HepG2 (cell line): ENCODE measurements around the gene NDEL1. TPM values are rescaled to one million over a fixed set of nuclear protein-coding genes. Genes with fewer than 3 reads are reported as not detected.

Experiments used
- ATAC-seq: fragments of 200-7000 bp; cut with Tn5 transposase; 3 replicates; pipeline ENCODE4 v1.9.1; 2020; ENCODE audit warnings: mild to moderate bottlenecking, moderate library complexity
- BruUV-seq: library from RNA; stranded (reverse); fragments of 400-500 nt; replicated peaks from 2 replicates; lab custom pipeline; 2021; lab: Mats Ljungman, UMichigan
- CTCF ChIA-PET: fragments of 300-600 bp; formaldehyde crosslinking; extraction: SDS; loops from one replicate; lab custom pipeline; 2021; ENCODE audit warnings: low total read pairs, inconsistent platforms, low intra/inter-chr PET ratio; lab: Yijun Ruan, JAX
- POLR2A ChIA-PET: fragments of 350-600 bp; sonication (Branson Sonifier 250); formaldehyde crosslinking; loops from one replicate; lab custom pipeline; 2020; ENCODE audit warnings: antibody characterized with exemption, inconsistent platforms; lab: Yijun Ruan, JAX
- DNase-seq: peaks from one replicate; pipeline ENCODE4 v3.0.0-alpha.2; 2015; ENCODE audit warnings: low spot score
- FAIRE-seq: peaks from 3 replicates; lab custom pipeline; 2011; peaks lifted over from hg19 to GRCh38; lab: Jason Lieb, UNC
- H2AFZ ChIP-seq: one replicate; pipeline ENCODE4 v1.6.1; 2011; ENCODE audit warnings: low read length, inconsistent platforms
- H3K27ac ChIP-seq: fragments of 300-600 bp; 3 replicates; pipeline ENCODE4 v1.8.0; 2011; ENCODE audit warnings: mixed run types, mild to moderate bottlenecking, mixed read lengths, low read length, inconsistent platforms; ENCODE audit not compliant: insufficient read depth; ENCODE audit errors: extremely low read length
- H3K27me3 ChIP-seq, 2 experiments: fragments of 200-600 bp in 1 of 2; 2 replicates in 1 of 2; 3 replicates in 1 of 2; pipeline versions ENCODE4 v1.6.0 to v1.8.0; 2011; ENCODE audit warnings: low read length in 2 of 2, mild to moderate bottlenecking in 2 of 2, moderate library complexity in 2 of 2, inconsistent platforms in 1 of 2; ENCODE audit not compliant: insufficient read depth in 2 of 2, control insufficient read depth in 1 of 2
- H3K36me3 ChIP-seq, 2 experiments: fragments of 200-600 bp in 1 of 2; replicated peaks in 1 of 2; 2 replicates in 1 of 2; 3 replicates in 1 of 2; pipeline versions ENCODE4 v1.5.1 to v1.8.0; 2011; ENCODE audit warnings: low read length in 2 of 2, inconsistent platforms in 1 of 2; ENCODE audit not compliant: insufficient read depth in 2 of 2, control insufficient read depth in 1 of 2
- H3K4me1 ChIP-seq: 2 replicates; pipeline ENCODE4 v1.5.1; 2012; ENCODE audit warnings: low read length, inconsistent platforms; ENCODE audit not compliant: insufficient read depth
- H3K4me2 ChIP-seq: 2 replicates; pipeline ENCODE4 v1.6.0; 2011; ENCODE audit warnings: low read depth, low read length, inconsistent platforms
- H3K4me3 ChIP-seq, 3 experiments: fragments of 200-600 bp in 1 of 3; sonication (generic), shearing (Covaris generic) in 1 of 3; replicated peaks in 1 of 3; 2 replicates each; pipeline ENCODE4 v1.5.1; 2011 to 2016; ENCODE audit warnings: low read length in 3 of 3, inconsistent platforms in 2 of 3, low read depth in 2 of 3, mild to moderate bottlenecking in 2 of 3, control low read depth in 1 of 3, mixed read lengths in 1 of 3; ENCODE audit not compliant: insufficient read depth in 1 of 3
- H3K79me2 ChIP-seq: one replicate; pipeline ENCODE4 v1.6.1; 2011; ENCODE audit warnings: low read length, inconsistent platforms; ENCODE audit not compliant: insufficient read depth
- H3K9ac ChIP-seq: 2 replicates; pipeline ENCODE4 v1.6.0; 2011; ENCODE audit warnings: mild to moderate bottlenecking, low read depth, low read length, inconsistent platforms; ENCODE audit not compliant: insufficient read depth
- H3K9me3 ChIP-seq: 2 replicates; pipeline ENCODE4 v1.5.1; 2012; ENCODE audit warnings: mild to moderate bottlenecking, low read length
- H4K20me1 ChIP-seq: 2 replicates; pipeline ENCODE4 v1.6.0; 2011; ENCODE audit warnings: inconsistent platforms, mild to moderate bottlenecking, low read length, moderate library complexity; ENCODE audit not compliant: insufficient read depth
- FOSL1 ChIP-seq: sonication (generic); formaldehyde crosslinking; IDR thresholded peaks from 2 replicates; pipeline ENCODE4 v1.9.0; 2021; ENCODE audit warnings: missing genetic modification reagents, borderline replicate concordance
- FOSL2 ChIP-seq: sonication (generic); formaldehyde crosslinking; IDR thresholded peaks from 2 replicates; pipeline ENCODE4 v1.4.0; 2020; ENCODE audit warnings: missing genetic modification reagents
- GABPB1 ChIP-seq: IDR thresholded peaks from 2 replicates; pipeline ENCODE4 v1.6.1; 2016; ENCODE audit warnings: mild to moderate bottlenecking, missing genetic modification reagents, moderate library complexity, missing compliant biosample characterization
- HNRNPL ChIP-seq: fragments of 200-400 bp; formaldehyde crosslinking; IDR thresholded peaks from 2 replicates; pipeline ENCODE4 v1.6.1; 2017; ENCODE audit warnings: mild to moderate bottlenecking, low read depth, low read length
- MAFG ChIP-seq: sonication (generic); formaldehyde crosslinking; IDR thresholded peaks from 2 replicates; pipeline ENCODE4 v1.5.1; 2020; ENCODE audit warnings: mild to moderate bottlenecking, missing genetic modification reagents
- NFE2 ChIP-seq: sonication (generic); formaldehyde crosslinking; IDR thresholded peaks from 2 replicates; pipeline ENCODE4 v1.4.0; 2020; ENCODE audit warnings: missing genetic modification reagents
- NFE2L1 ChIP-seq: sonication (generic); formaldehyde crosslinking; IDR thresholded peaks from 2 replicates; pipeline ENCODE4 v1.4.0; 2020; ENCODE audit warnings: missing genetic modification reagents, mild to moderate bottlenecking, borderline replicate concordance
- NR2F2 ChIP-seq: IDR thresholded peaks from 2 replicates; pipeline ENCODE4 v1.6.1; 2012; ENCODE audit warnings: low read depth, inconsistent platforms, borderline replicate concordance
- NRL ChIP-seq: sonication (generic); formaldehyde crosslinking; IDR thresholded peaks from 2 replicates; pipeline ENCODE4 v1.5.0; 2020; ENCODE audit warnings: missing genetic modification reagents, mild to moderate bottlenecking, moderate library complexity, borderline replicate concordance
- REL ChIP-seq: sonication (generic); formaldehyde crosslinking; conservative IDR thresholded peaks from 2 replicates; pipeline ENCODE4 v1.8.0; 2022; ENCODE audit warnings: mild to moderate bottlenecking, missing genetic modification reagents, moderate library complexity
- SRSF4 ChIP-seq: fragments of 200-400 bp; formaldehyde crosslinking; IDR thresholded peaks from one replicate; pipeline ENCODE4 v1.6.1; 2018; ENCODE audit warnings: mild to moderate bottlenecking, low read depth, low read length, moderate library complexity; ENCODE audit not compliant: poor library complexity, severe bottlenecking
- ZNF670 ChIP-seq: sonication (generic); formaldehyde crosslinking; IDR thresholded peaks from 2 replicates; pipeline ENCODE4 v1.8.0; 2022; ENCODE audit warnings: mild to moderate bottlenecking, missing genetic modification reagents, borderline replicate concordance
- WGBS: methylation state at CpG from one replicate; pipeline ENCODE4 v1.1.6; 2017; ENCODE audit warnings: low lambda C conversion rate; 5-methylcytosine and 5-hydroxymethylcytosine counted together
- in situ Hi-C: cut with HindIII; loops from 2 replicates; pipeline ENCODE4 v1.10.0; 2017; ENCODE audit warnings: low pct_unique_long_range_greater_than_20kb; ENCODE audit not compliant: extremely low pct_ligation_motif_present
- intact Hi-C: fragments of 100-400 bp; cut with micrococcal nuclease; formaldehyde crosslinking; loops from one replicate; pipeline ENCODE4 v1.10.0; 2022; ENCODE audit not compliant: unreplicated experiment
- polyA plus RNA-seq, 8 experiments: library from polyadenylated mRNA; depleted of rRNA in 3 of 8; stranded (reverse) in 7 of 8; unstranded in 1 of 8; fragments of >200 nt; fragmentation: Illumina TruSeq in 4 of 8; extraction: Trizol in 4 of 8; gene quantifications; 2 replicates each; pipeline versions ENCODE4 v1.2.1 to v1.2.3, GENCODE V29; 2011 to 2016; ENCODE audit warnings: low read depth in 4 of 8, missing spikeins in 1 of 8, mixed read lengths in 1 of 8; ENCODE audit not compliant: insufficient read depth in 1 of 8
- total RNA-seq, 5 experiments: library from RNA; depleted of rRNA; stranded (reverse); fragments of >200 nt; fragmentation: Illumina TruSeq; extraction: Trizol; gene quantifications; 2 replicates each; pipeline ENCODE4 v1.2.3, GENCODE V29; 2016; ENCODE audit warnings: low read depth in 1 of 5
- TF ChIP-seq, protein P1 (sequence below): sonication (generic); formaldehyde crosslinking; IDR thresholded peaks from 2 replicates; pipeline ENCODE4 v1.5.0; 2020; ENCODE audit warnings: missing genetic modification reagents, mild to moderate bottlenecking, borderline replicate concordance
- TF ChIP-seq, protein P2 (sequence below): sonication (generic); formaldehyde crosslinking; IDR thresholded peaks from 2 replicates; pipeline ENCODE4 v1.5.1; 2020; ENCODE audit warnings: mild to moderate bottlenecking, missing genetic modification reagents, moderate library complexity
- TF ChIP-seq, protein P3 (sequence below): sonication (generic); formaldehyde crosslinking; IDR thresholded peaks from 2 replicates; pipeline ENCODE4 v1.9.0; 2022; ENCODE audit warnings: low read depth, missing genetic modification reagents

The NDEL1 gene
- total and polyA plus RNA-seq, 2 of the 13 experiments (the other 11 are each of a cell fraction or from before 2014, with no cell fraction given) = 59.8 to 153 TPM

DNA sequence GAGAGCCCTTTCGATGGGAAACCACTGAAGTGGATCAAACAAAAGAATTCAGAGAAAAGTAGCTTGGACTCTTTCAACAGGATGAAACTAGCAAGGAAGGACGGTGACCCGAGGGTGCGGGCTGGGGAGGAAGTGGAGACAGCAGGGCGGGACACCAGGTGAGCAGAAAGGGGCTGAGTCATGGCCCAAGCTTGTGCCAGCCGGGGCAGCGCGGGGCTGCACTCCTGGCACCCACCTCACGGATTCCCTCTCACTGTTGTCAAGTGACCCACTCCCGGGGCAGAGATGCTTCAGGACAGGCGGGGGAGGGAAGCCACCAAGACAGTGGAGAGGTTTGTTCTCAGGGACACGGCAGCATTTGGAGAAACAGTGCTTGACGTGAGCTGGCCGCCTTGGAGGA is 27.3 kb upstream of the NDEL1 start:
- WGBS = 10% methylated on average over 14 of the region's 14 CpGs
- ChIA-PET CTCF (no interaction called here), POLR2A (interaction anchor here (0.7 to 3.2 kb wide), 3 partner anchors 25 to 27 kb away, joined by 3 to 16 read pairs (median 7); partner anchors contain the start of gene NDEL1)
- Histone ChIP-seq H3K36me3 (no peaks in the 10 kb centered on the region), H3K4me2 (peak overlapping the region; percentile 82), H3K9ac (peak overlapping the region; percentile 49), H2AFZ (peak overlapping the region; percentile 31), H4K20me1 (no peaks in the 10 kb centered on the region), H3K27ac (no peak overlapping the region), H3K4me3 (peak overlapping the region; percentile 21 to 65 (median 47); a peak in 5 of 6 replicates), H3K79me2 (no peaks in the 10 kb centered on the region), H3K4me1 (peaks cover 69% of the 10 kb centered on the region), H3K27me3 (no peaks in the 10 kb centered on the region), H3K9me3 (no peaks in the 10 kb centered on the region)
- no TSS peak for BruUV-seq
- FAIRE-seq (no peak), DNase-seq (peak; percentile 41), ATAC-seq (peak; percentile 60)
- in situ Hi-C loops (loop anchor here (10.0 kb wide), 1 partner anchor 336 kb away; the partner anchor contains the start of gene CCDC42), intact Hi-C loops (no loop called here)
- TF ChIP-seq FOSL2 (CRISPR knock-in tag) (peak; percentile 84), HNRNPL (peak; percentile 94), MAFG (0 out of 2 replicates have a peak, but pooled peaks have one; percentile 45), FOSL1 (CRISPR knock-in tag) (no peak), REL (CRISPR knock-in tag) (no peak), SRSF4 (no peak), GABPB1 (CRISPR knock-in tag) (peak; percentile 45; the same call in 1 of the 2 replicates), ZNF670 (no peak), NFE2L1 (0 out of 2 replicates have a peak, but pooled peaks have one; percentile 45), NR2F2 (no peak), NRL (CRISPR knock-in tag) (0 out of 2 replicates have a peak, but pooled peaks have one; percentile 37), NFE2 (CRISPR knock-in tag) (peak; percentile 48; the same call in 1 of the 2 replicates)
- TF ChIP-seq, protein P1, sequence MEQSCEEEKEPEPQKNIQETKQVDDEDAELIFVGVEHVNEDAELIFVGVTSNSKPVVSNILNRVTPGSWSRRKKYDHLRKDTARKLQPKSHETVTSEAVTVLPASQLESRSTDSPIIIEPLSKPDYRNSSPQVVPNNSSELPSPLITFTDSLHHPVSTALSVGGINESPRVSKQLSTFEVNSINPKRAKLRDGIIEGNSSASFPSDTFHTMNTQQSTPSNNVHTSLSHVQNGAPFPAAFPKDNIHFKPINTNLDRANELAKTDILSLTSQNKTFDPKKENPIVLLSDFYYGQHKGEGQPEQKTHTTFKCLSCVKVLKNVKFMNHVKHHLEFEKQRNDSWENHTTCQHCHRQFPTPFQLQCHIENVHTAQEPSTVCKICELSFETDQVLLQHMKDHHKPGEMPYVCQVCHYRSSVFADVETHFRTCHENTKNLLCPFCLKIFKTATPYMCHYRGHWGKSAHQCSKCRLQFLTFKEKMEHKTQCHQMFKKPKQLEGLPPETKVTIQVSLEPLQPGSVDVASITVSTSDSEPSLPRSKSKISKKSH (CRISPR knock-in tag) = 0 out of 2 replicates have a peak, but pooled peaks have one; percentile 25
- TF ChIP-seq, protein P2, sequence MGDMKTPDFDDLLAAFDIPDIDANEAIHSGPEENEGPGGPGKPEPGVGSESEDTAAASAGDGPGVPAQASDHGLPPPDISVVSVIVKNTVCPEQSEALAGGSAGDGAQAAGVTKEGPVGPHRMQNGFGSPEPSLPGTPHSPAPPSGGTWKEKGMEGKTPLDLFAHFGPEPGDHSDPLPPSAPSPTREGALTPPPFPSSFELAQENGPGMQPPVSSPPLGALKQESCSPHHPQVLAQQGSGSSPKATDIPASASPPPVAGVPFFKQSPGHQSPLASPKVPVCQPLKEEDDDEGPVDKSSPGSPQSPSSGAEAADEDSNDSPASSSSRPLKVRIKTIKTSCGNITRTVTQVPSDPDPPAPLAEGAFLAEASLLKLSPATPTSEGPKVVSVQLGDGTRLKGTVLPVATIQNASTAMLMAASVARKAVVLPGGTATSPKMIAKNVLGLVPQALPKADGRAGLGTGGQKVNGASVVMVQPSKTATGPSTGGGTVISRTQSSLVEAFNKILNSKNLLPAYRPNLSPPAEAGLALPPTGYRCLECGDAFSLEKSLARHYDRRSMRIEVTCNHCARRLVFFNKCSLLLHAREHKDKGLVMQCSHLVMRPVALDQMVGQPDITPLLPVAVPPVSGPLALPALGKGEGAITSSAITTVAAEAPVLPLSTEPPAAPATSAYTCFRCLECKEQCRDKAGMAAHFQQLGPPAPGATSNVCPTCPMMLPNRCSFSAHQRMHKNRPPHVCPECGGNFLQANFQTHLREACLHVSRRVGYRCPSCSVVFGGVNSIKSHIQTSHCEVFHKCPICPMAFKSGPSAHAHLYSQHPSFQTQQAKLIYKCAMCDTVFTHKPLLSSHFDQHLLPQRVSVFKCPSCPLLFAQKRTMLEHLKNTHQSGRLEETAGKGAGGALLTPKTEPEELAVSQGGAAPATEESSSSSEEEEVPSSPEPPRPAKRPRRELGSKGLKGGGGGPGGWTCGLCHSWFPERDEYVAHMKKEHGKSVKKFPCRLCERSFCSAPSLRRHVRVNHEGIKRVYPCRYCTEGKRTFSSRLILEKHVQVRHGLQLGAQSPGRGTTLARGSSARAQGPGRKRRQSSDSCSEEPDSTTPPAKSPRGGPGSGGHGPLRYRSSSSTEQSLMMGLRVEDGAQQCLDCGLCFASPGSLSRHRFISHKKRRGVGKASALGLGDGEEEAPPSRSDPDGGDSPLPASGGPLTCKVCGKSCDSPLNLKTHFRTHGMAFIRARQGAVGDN = peak; percentile 71
- TF ChIP-seq, protein P3, sequence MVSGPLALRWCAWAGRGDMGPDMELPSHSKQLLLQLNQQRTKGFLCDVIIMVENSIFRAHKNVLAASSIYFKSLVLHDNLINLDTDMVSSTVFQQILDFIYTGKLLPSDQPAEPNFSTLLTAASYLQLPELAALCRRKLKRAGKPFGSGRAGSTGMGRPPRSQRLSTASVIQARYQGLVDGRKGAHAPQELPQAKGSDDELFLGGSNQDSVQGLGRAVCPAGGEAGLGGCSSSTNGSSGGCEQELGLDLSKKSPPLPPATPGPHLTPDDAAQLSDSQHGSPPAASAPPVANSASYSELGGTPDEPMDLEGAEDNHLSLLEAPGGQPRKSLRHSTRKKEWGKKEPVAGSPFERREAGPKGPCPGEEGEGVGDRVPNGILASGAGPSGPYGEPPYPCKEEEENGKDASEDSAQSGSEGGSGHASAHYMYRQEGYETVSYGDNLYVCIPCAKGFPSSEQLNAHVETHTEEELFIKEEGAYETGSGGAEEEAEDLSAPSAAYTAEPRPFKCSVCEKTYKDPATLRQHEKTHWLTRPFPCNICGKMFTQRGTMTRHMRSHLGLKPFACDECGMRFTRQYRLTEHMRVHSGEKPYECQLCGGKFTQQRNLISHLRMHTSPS (CRISPR knock-in tag) = peak; percentile 92
